ENCODE measurements around the gene ETS1. TPM values are rescaled to one million over a fixed set of nuclear protein-coding genes. Genes with fewer than 3 reads are reported as not detected.

Gene ETS1
- total RNA-seq, 1 experiment from 2014 or later: 1.1 TPM

DNA sequence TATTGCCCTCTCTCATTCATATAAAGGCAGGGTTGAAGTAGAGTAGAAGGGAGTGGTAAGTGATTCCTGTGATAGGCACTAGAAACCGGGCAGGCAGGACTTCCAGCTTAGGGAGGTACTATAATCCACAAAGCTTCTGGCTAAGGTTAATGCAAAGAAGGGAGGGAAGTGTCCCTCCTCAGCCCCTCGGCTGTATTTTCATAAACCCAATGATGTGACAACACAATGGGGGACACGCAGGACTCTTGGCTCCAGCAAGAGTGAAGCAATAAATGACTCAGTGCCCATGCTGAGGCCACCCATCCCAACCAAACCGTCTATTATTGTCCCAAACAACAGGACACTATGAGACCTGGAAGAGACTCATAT is 90.7 kb downstream of the ETS1 start:
- intact Hi-C loops (cut with micrococcal nuclease; ENCODE audit: unreplicated experiment): no loop called here
- Mint-ChIP-seq H3K4me3 (ENCODE audit: unreplicated experiment) (no peak overlapping the region), H3K27ac (ENCODE audit: unreplicated experiment) (no peak overlapping the region), H3K36me3 (ENCODE audit: insufficient read depth, unreplicated experiment) (no peaks in the 10 kb centered on the region), H3K9me3 (ENCODE audit: unreplicated experiment) (no peaks in the 10 kb centered on the region), H3K27me3 (ENCODE audit: insufficient read depth, unreplicated experiment) (peaks cover 3% of the 10 kb centered on the region), H3K4me1 (ENCODE audit: low read depth, unreplicated experiment) (peaks cover under 1% of the 10 kb centered on the region)
- H3K4me3 ChIP-seq (ENCODE audit: low read depth, low read length): no peak overlapping the region
- no peak for DNase-seq
- BruUV-seq (replicated peaks): no TSS peak
- no peaks in the 10 kb centered on the region for H3K36me3 ChIP-seq (ENCODE audit: control insufficient read depth, insufficient read depth, low read length)
- no peaks in the 10 kb centered on the region for H3K9me3 ChIP-seq
- TF ChIP-seq, protein P1, sequence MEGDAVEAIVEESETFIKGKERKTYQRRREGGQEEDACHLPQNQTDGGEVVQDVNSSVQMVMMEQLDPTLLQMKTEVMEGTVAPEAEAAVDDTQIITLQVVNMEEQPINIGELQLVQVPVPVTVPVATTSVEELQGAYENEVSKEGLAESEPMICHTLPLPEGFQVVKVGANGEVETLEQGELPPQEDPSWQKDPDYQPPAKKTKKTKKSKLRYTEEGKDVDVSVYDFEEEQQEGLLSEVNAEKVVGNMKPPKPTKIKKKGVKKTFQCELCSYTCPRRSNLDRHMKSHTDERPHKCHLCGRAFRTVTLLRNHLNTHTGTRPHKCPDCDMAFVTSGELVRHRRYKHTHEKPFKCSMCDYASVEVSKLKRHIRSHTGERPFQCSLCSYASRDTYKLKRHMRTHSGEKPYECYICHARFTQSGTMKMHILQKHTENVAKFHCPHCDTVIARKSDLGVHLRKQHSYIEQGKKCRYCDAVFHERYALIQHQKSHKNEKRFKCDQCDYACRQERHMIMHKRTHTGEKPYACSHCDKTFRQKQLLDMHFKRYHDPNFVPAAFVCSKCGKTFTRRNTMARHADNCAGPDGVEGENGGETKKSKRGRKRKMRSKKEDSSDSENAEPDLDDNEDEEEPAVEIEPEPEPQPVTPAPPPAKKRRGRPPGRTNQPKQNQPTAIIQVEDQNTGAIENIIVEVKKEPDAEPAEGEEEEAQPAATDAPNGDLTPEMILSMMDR (IDR thresholded peaks at IDR 0.05; ENCODE audit: insufficient read depth in 1 of 2, low read depth in 1 of 2, low read length in 1 of 2, severe bottlenecking in 1 of 2, unreplicated experiment in 1 of 2): no peak
- POLR2A ChIA-PET: no interaction called here
- H3K4me1 ChIP-seq: no peaks in the 10 kb centered on the region
- CTCF ChIA-PET: no interaction called here
- no peaks in the 10 kb centered on the region for H3K27me3 ChIP-seq (replicated peaks; ENCODE audit: control insufficient read depth, insufficient read depth, low read length)

DNA sequence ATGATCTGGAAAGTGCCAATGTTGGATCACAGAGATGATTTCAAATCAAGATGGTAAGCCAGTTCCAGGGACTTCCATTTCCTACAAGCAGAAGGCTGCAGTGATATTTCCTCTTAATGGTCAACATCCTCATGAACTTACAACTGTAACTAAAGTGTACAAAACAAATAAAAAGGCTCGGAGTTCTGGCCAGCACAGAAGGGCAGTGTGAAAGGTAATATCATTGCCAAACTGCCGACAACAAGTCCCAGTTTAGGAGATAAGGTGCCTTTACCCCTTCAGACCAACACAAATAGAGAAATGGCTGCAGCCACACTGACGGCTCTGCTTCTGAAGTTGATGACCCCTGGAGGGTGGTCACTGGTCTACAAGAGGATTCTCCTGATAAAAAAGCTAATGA is 91.1 kb downstream of the ETS1 start:
- Mint-ChIP-seq H3K27me3 (ENCODE audit: insufficient read depth, unreplicated experiment) (peaks cover 3% of the 10 kb centered on the region), H3K4me1 (ENCODE audit: low read depth, unreplicated experiment) (peaks cover 5% of the 10 kb centered on the region), H3K4me3 (ENCODE audit: unreplicated experiment) (no peak overlapping the region), H3K9me3 (ENCODE audit: unreplicated experiment) (no peaks in the 10 kb centered on the region), H3K27ac (ENCODE audit: unreplicated experiment) (no peak overlapping the region), H3K36me3 (ENCODE audit: insufficient read depth, unreplicated experiment) (no peaks in the 10 kb centered on the region)
- H3K4me3 ChIP-seq (ENCODE audit: low read depth, low read length): no peak overlapping the region
- CTCF ChIA-PET: no interaction called here
- POLR2A ChIA-PET: no interaction called here
- no peaks in the 10 kb centered on the region for H3K9me3 ChIP-seq
- no peaks in the 10 kb centered on the region for H3K27me3 ChIP-seq (replicated peaks; ENCODE audit: control insufficient read depth, insufficient read depth, low read length)
- no TSS peak for BruUV-seq (replicated peaks)
- 0 out of 2 replicates have a peak, but pooled peaks cover 3% of the 10 kb centered on the region for H3K4me1 ChIP-seq
- no peak for DNase-seq
- intact Hi-C loops (cut with micrococcal nuclease; ENCODE audit: unreplicated experiment): no loop called here
- H3K36me3 ChIP-seq (ENCODE audit: control insufficient read depth, insufficient read depth, low read length): no peaks in the 10 kb centered on the region
- TF ChIP-seq, protein P1 (IDR thresholded peaks at IDR 0.05; ENCODE audit: insufficient read depth in 1 of 2, low read depth in 1 of 2, low read length in 1 of 2, severe bottlenecking in 1 of 2, unreplicated experiment in 1 of 2): no peak

DNA sequence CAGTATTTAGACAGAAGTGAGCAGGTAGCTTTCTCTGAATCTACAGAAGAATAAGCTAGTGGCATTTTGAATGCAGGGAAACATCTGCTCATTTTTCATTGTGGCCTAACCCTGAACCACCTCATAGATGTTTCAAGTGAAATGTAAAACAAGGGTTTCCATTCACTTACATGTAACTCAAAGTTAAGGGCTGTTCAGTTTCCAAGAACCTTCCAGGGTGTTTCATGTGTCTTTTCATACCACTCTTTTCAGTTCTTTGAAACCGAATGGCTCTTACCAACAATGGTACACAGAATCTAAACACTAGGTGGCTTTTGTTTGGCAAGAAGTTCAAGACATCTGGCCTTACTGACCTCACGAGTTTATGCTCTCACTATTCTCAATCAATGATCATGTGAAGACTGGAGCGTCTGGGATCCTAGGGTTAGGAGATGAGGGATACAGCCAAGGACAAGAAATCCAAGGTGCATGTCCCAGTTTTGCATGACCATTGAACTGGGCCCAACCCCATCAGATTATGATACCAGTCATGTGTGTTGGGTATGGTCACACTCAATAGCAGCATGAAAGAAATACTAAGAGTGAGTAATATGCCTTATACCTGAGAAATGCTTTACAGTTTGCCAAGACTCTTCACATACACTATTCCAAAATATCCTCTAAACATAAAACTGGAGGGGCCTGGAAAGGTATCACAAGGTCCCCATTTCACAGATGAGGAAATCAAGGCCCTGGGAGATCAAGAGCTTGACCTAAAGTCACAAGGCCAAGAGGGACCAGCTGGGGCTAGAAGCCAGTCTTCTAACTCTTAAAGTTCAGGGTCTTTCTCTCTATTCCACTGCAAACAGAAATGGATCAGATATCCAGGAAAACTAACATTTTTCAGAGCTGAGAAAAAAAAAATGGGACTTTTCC is 92.7 kb downstream of the ETS1 start:
- ChIA-PET CTCF (no interaction called here), POLR2A (no interaction called here)
- Mint-ChIP-seq H3K4me1 (ENCODE audit: low read depth, unreplicated experiment) (peaks cover 9% of the 10 kb centered on the region), H3K36me3 (ENCODE audit: insufficient read depth, unreplicated experiment) (no peaks in the 10 kb centered on the region), H3K27me3 (ENCODE audit: insufficient read depth, unreplicated experiment) (peaks cover under 1% of the 10 kb centered on the region), H3K9me3 (ENCODE audit: unreplicated experiment) (no peaks in the 10 kb centered on the region), H3K27ac (ENCODE audit: unreplicated experiment) (no peak overlapping the region), H3K4me3 (ENCODE audit: unreplicated experiment) (no peak overlapping the region)
- no TSS peak for BruUV-seq (replicated peaks)
- H3K36me3 ChIP-seq (ENCODE audit: control insufficient read depth, insufficient read depth, low read length): no peaks in the 10 kb centered on the region
- H3K4me3 ChIP-seq (ENCODE audit: low read depth, low read length): no peak overlapping the region
- DNase-seq: no peak
- intact Hi-C loops (cut with micrococcal nuclease; ENCODE audit: unreplicated experiment): no loop called here
- no peaks in the 10 kb centered on the region for H3K9me3 ChIP-seq
- TF ChIP-seq, protein P1 (IDR thresholded peaks at IDR 0.05; ENCODE audit: insufficient read depth in 1 of 2, low read depth in 1 of 2, low read length in 1 of 2, severe bottlenecking in 1 of 2, unreplicated experiment in 1 of 2): no peak
- H3K4me1 ChIP-seq: 0 out of 2 replicates have a peak, but pooled peaks cover 6% of the 10 kb centered on the region
- no peaks in the 10 kb centered on the region for H3K27me3 ChIP-seq (replicated peaks; ENCODE audit: control insufficient read depth, insufficient read depth, low read length)

Measured in Caco-2 (cell line).